ENCODE measurements around the gene COQ9.

Gene COQ9

DNA sequence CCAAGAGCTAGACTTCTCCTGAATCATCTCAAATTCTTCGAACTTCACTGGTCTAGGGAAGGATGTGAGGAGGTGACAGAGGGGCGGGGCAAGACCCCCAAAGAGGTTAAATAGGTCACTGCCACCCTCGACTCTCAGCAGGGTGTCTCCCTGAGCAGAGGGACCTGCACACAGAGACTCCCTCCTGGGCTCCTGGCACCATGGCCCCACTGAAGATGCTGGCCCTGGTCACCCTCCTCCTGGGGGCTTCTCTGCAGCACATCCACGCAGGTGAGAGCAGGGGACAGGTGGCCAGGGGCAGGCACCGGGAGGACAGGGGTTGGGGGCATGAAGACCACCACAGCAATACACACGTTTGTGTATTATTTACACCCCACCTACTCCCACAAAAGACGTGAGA is 33.5 kb upstream of the COQ9 start:
- intact Hi-C loops (cut with micrococcal nuclease): no loop called here

GRCh38 chr16:57416084-57416483 is 31.2 kb upstream of the COQ9 start:
- Mint-ChIP-seq H3K27me3 (peaks cover 33% of the 10 kb centered on the region), H3K9me3 (no peaks in the 10 kb centered on the region), H3K36me3 (ENCODE audit: low read depth) (peaks cover 8% of the 10 kb centered on the region), H3K4me3 (peak overlapping the region; percentile 68), H3K27ac (peak overlapping the region; percentile 83), H3K4me1 (ENCODE audit: low read depth) (peaks cover 65% of the 10 kb centered on the region)
- intact Hi-C loops (cut with micrococcal nuclease): no loop called here

More for the DNA sequence above, 33.5 kb upstream of the COQ9 start:
- Mint-ChIP-seq H3K4me3 (peak overlapping the region; percentile 66), H3K9me3 (no peaks in the 10 kb centered on the region), H3K27ac (peak overlapping the region; percentile 75), H3K36me3 (ENCODE audit: low read depth) (peaks cover 8% of the 10 kb centered on the region), H3K4me1 (ENCODE audit: low read depth) (peaks cover 84% of the 10 kb centered on the region), H3K27me3 (peaks cover 37% of the 10 kb centered on the region)

GRCh38 chr16:57419506-57419905 is 27.8 kb upstream of the COQ9 start:
- Mint-ChIP-seq H3K4me1 (ENCODE audit: low read depth) (peaks cover 43% of the 10 kb centered on the region), H3K9me3 (no peaks in the 10 kb centered on the region), H3K27me3 (peaks cover 21% of the 10 kb centered on the region), H3K36me3 (ENCODE audit: low read depth) (peaks cover 7% of the 10 kb centered on the region), H3K4me3 (no peak overlapping the region), H3K27ac (no peak overlapping the region)
- intact Hi-C loops (cut with micrococcal nuclease): loop anchor here (2.0 kb wide), 1 partner anchor 99 kb away; no protein-coding TSS in a partner anchor

DNA sequence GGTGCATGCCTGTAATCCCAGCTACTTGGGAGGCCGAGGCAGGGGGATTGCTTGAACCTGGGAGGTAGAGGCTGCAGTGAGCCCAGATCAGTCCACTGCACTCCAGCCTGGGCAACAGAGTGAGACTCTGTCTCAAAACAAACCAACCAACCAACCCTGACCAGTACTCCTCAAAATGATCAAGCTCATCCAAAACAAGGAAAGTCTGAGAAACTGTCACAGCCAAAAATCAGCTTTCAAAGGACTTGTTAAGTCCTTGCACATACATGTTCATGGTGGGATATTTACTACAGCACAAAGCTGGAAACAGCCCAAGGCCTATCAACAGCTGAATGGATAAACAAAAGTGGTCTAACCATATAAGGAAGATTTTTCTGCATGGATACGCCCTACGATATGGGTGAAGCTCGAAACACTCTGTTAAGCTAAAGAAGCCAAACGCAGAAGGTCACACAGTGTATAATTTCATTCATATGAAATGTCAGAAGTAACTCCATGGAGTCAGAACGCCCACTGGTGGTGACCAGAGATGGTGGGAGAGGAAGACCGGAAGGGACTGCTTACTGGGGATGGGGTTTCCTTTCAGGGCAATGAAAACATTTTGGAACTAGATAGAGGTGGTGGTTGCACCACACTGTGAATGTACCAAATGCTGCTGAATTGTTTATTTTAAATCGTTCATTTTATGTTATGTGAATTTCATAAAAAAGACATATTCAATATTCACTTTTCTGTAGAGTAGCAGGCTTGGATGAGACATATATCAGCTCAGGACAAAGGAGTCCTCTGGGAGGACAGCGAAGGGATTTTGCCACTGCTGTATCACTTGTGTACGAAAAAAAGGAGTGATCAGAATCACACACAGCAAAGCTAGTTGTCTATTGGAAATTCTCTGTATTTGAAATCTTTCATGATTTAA is 25.0 kb upstream of the COQ9 start:
- H3K4me1 Mint-ChIP-seq (ENCODE audit: low read depth): peaks cover 16% of the 10 kb centered on the region
- intact Hi-C loops (cut with micrococcal nuclease): no loop called here
- H3K27me3 Mint-ChIP-seq: peaks cover 8% of the 10 kb centered on the region
- H3K9me3 Mint-ChIP-seq: no peaks in the 10 kb centered on the region
- H3K36me3 Mint-ChIP-seq (ENCODE audit: low read depth): peaks cover 11% of the 10 kb centered on the region
- H3K4me3 Mint-ChIP-seq: no peak overlapping the region
- H3K27ac Mint-ChIP-seq: no peak overlapping the region

DNA sequence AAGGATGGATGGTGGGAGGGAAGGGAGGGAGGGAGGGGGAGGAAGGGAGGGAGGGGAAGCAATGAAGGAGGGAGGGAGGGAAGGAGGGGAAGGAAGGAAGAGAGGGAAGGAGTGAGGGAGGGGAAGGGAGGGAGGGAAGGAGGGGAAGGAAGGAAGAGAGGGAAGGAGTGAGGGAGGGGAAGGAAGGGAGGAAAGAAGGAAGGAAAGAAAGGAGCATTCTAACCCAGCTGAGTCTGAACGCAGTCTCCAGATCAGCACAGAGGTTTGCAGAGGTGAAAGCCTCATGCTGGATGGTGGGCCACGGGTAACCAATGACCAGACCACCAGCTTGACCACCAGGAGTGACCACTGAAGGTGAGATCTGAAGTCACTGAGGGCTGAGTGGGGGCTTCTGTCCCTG is 24.1 kb upstream of the COQ9 start:
- no peak overlapping the region for H3K27ac Mint-ChIP-seq

GRCh38 chr16:57424583-57424982 is 22.7 kb upstream of the COQ9 start:
- intact Hi-C loops (cut with micrococcal nuclease): no loop called here

More for the DNA sequence above, 24.1 kb upstream of the COQ9 start:
- Mint-ChIP-seq H3K27me3 (peaks cover 4% of the 10 kb centered on the region), H3K36me3 (ENCODE audit: low read depth) (peaks cover 19% of the 10 kb centered on the region), H3K4me1 (ENCODE audit: low read depth) (peaks cover 10% of the 10 kb centered on the region), H3K4me3 (no peak overlapping the region), H3K9me3 (no peaks in the 10 kb centered on the region)
- intact Hi-C loops (cut with micrococcal nuclease): no loop called here

GRCh38 chr16:57426356-57426755 is 20.9 kb upstream of the COQ9 start:
- Mint-ChIP-seq H3K4me3 (no peak overlapping the region), H3K27me3 (no peaks in the 10 kb centered on the region), H3K4me1 (ENCODE audit: low read depth) (peaks cover 5% of the 10 kb centered on the region), H3K36me3 (ENCODE audit: low read depth) (peaks cover 52% of the 10 kb centered on the region), H3K9me3 (no peaks in the 10 kb centered on the region), H3K27ac (no peak overlapping the region)
- intact Hi-C loops (cut with micrococcal nuclease): no loop called here

More at GRCh38 chr16:57424583-57424982, 22.7 kb upstream of the COQ9 start:
- no peak overlapping the region for H3K4me3 Mint-ChIP-seq
- no peak overlapping the region for H3K27ac Mint-ChIP-seq
- H3K36me3 Mint-ChIP-seq (ENCODE audit: low read depth): peaks cover 34% of the 10 kb centered on the region
- no peaks in the 10 kb centered on the region for H3K9me3 Mint-ChIP-seq
- H3K4me1 Mint-ChIP-seq (ENCODE audit: low read depth): no peaks in the 10 kb centered on the region
- peaks cover 3% of the 10 kb centered on the region for H3K27me3 Mint-ChIP-seq

GRCh38 chr16:57427307-57427706 is 20.0 kb upstream of the COQ9 start:
- Mint-ChIP-seq H3K27me3 (no peaks in the 10 kb centered on the region), H3K27ac (no peak overlapping the region), H3K36me3 (ENCODE audit: low read depth) (peaks cover 61% of the 10 kb centered on the region), H3K4me3 (no peak overlapping the region), H3K4me1 (ENCODE audit: low read depth) (peaks cover 6% of the 10 kb centered on the region), H3K9me3 (no peaks in the 10 kb centered on the region)
- intact Hi-C loops (cut with micrococcal nuclease): no loop called here

DNA sequence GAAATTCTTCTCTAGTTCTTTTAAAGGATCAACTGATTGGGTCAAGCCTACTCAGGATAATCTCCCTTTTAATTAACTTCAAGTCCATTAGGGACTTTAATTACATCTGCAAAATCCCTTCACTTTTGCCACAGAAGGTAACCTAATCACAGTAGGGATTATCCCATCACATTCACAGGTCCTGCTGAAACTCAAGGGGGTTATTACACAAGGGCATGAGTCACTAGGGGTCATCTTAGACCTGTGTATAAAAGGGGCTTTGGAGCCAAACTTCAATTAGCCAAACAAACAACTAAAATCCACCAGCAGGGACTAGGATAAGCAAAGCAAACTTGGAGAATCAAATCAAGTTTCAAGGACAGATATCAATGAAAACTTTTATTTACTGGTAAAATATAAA is 19.5 kb upstream of the COQ9 start:
- Mint-ChIP-seq H3K4me3 (no peak overlapping the region), H3K9me3 (no peaks in the 10 kb centered on the region), H3K27me3 (no peaks in the 10 kb centered on the region), H3K4me1 (ENCODE audit: low read depth) (peaks cover 6% of the 10 kb centered on the region), H3K36me3 (ENCODE audit: low read depth) (peaks cover 66% of the 10 kb centered on the region), H3K27ac (no peak overlapping the region)
- intact Hi-C loops (cut with micrococcal nuclease): no loop called here

GRCh38 chr16:57430955-57431354 is 16.3 kb upstream of the COQ9 start:
- Mint-ChIP-seq H3K4me1 (ENCODE audit: low read depth) (peaks cover 6% of the 10 kb centered on the region), H3K36me3 (ENCODE audit: low read depth) (peaks cover 97% of the 10 kb centered on the region), H3K27me3 (no peaks in the 10 kb centered on the region), H3K4me3 (no peak overlapping the region), H3K9me3 (no peaks in the 10 kb centered on the region), H3K27ac (peak overlapping the region; percentile 30)
- intact Hi-C loops (cut with micrococcal nuclease): no loop called here

- H3K9me3 Mint-ChIP-seq: no peaks in the 10 kb centered on the region
- peaks cover 96% of the 10 kb centered on the region for H3K36me3 Mint-ChIP-seq (ENCODE audit: low read depth)
- intact Hi-C loops (cut with micrococcal nuclease): no loop called here
- H3K27ac Mint-ChIP-seq: no peak overlapping the region
- H3K4me3 Mint-ChIP-seq: no peak overlapping the region
- no peaks in the 10 kb centered on the region for H3K27me3 Mint-ChIP-seq
- H3K4me1 Mint-ChIP-seq (ENCODE audit: low read depth): peaks cover 6% of the 10 kb centered on the region
These were observed 14.8 kb upstream of the COQ9 start for GRCh38 chr16:57432505-57432904.

DNA sequence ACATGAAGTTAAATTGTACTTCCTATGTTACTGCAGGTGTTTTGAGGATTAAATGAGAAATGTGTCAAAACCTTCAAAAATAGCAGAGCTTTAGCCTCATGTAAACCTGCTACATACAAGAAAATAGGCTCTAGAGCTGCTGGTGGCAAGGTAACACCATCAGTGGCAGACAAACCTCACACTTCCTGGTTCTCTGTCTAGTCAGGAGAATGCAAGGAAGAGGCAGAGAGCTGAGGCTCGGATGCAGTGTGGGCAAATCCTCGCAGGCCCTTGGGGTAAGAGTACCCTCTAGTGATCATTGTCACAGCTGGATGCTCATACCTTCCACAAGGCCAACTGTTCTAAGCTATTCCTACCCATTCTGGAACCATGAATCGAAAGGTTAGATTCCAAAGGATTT is 14.3 kb upstream of the COQ9 start:
- intact Hi-C loops (cut with micrococcal nuclease): no loop called here
- H3K27me3 Mint-ChIP-seq: no peaks in the 10 kb centered on the region

DNA sequence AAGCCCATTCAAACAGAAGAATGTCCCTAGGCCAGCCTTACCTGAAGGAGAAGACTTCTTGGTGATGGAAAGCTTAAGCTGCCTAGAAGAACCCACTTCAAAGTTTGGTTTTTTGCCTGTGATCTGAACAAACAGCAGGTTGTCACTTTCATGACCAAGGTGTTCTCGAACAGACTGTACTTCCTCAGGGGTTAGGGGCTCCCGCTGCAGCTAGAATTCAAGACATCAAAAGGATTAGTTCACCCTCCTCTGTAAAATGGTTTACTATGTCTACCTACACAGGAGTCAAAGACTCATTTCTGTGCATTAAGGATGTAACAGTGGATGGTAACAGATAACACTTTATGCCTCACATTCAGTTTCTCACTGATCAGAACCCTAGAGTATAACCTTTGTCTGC is 13.3 kb upstream of the COQ9 start:
- intact Hi-C loops (cut with micrococcal nuclease): no loop called here
- Mint-ChIP-seq H3K36me3 (ENCODE audit: low read depth) (peaks cover 89% of the 10 kb centered on the region), H3K4me1 (ENCODE audit: low read depth) (peaks cover 6% of the 10 kb centered on the region), H3K9me3 (no peaks in the 10 kb centered on the region), H3K4me3 (no peak overlapping the region), H3K27me3 (no peaks in the 10 kb centered on the region), H3K27ac (no peak overlapping the region)

More for the DNA sequence above, 14.3 kb upstream of the COQ9 start:
- no peaks in the 10 kb centered on the region for H3K9me3 Mint-ChIP-seq
- no peak overlapping the region for H3K4me3 Mint-ChIP-seq
- no peak overlapping the region for H3K27ac Mint-ChIP-seq
- H3K4me1 Mint-ChIP-seq (ENCODE audit: low read depth): peaks cover 6% of the 10 kb centered on the region
- peaks cover 91% of the 10 kb centered on the region for H3K36me3 Mint-ChIP-seq (ENCODE audit: low read depth)

- no peak overlapping the region for H3K27ac Mint-ChIP-seq
These were observed 11.4 kb upstream of the COQ9 start for GRCh38 chr16:57435838-57436237.

More at GRCh38 chr16:57435838-57436237, 11.4 kb upstream of the COQ9 start:
- Mint-ChIP-seq H3K4me3 (no peak overlapping the region), H3K4me1 (ENCODE audit: low read depth) (peaks cover 6% of the 10 kb centered on the region), H3K9me3 (peaks cover 13% of the 10 kb centered on the region), H3K27me3 (no peaks in the 10 kb centered on the region), H3K36me3 (ENCODE audit: low read depth) (peaks cover 89% of the 10 kb centered on the region)
- intact Hi-C loops (cut with micrococcal nuclease): no loop called here

Data from dendritic cell treated with granulocyte-macrophage colony-stimulating factor and Interleukin-4, amounts not matched to agents 40 ng/mL and 50 ng/mL, for 4 days (primary cell).